Measurements from ENCODE around the gene HIBCH.
"Not testable (repeated sequence)": the region's sequence is repeated elsewhere in the genome, so short reads cannot be mapped to it uniquely, and the experiment has no call there.

HIBCH gene

GRCh38 chr2:190271783-190272456 lies 47.7 kb downstream of the HIBCH start:
- Mint-ChIP-seq H3K4me3 (no peak overlapping the region), H3K9me3 (no peaks in the 10 kb centered on the region), H3K27me3 (ENCODE audit: low read depth) (no peaks in the 10 kb centered on the region), H3K36me3 (ENCODE audit: low read depth) (peaks cover 60% of the 10 kb centered on the region), H3K27ac (no peak overlapping the region), H3K4me1 (no peaks in the 10 kb centered on the region)
- TF ChIP-seq CTCF (IDR thresholded peaks at IDR 0.05; ENCODE audit: unreplicated experiment in 3 of 3): no peak

- Mint-ChIP-seq H3K4me1 (no peaks in the 10 kb centered on the region), H3K4me3 (no peak overlapping the region), H3K9me3 (peaks cover 2% of the 10 kb centered on the region), H3K27me3 (ENCODE audit: low read depth) (no peaks in the 10 kb centered on the region), H3K36me3 (ENCODE audit: low read depth) (peaks cover 53% of the 10 kb centered on the region), H3K27ac (no peak overlapping the region)
- TF ChIP-seq CTCF (IDR thresholded peaks at IDR 0.05; ENCODE audit: unreplicated experiment in 3 of 3): no peak
Observed at GRCh38 chr2:190270298-190270697, 49.3 kb downstream of the HIBCH start.

- not testable (repeated sequence) for H3K9me3 Mint-ChIP-seq; H3K4me1 Mint-ChIP-seq; H3K27ac Mint-ChIP-seq; H3K4me3 Mint-ChIP-seq; H3K27me3 Mint-ChIP-seq (ENCODE audit: low read depth)
- peaks cover 50% of the 10 kb centered on the region for H3K36me3 Mint-ChIP-seq (ENCODE audit: low read depth)
Observed at GRCh38 chr2:190269699-190270098, 49.9 kb downstream of the HIBCH start.

GRCh38 chr2:190267302-190267701 lies 52.3 kb downstream of the HIBCH start:
- Mint-ChIP-seq H3K4me1 (no peaks in the 10 kb centered on the region), H3K9me3 (peaks cover 7% of the 10 kb centered on the region), H3K4me3 (no peak overlapping the region), H3K27ac (no peak overlapping the region), H3K36me3 (ENCODE audit: low read depth) (peaks cover 44% of the 10 kb centered on the region), H3K27me3 (ENCODE audit: low read depth) (no peaks in the 10 kb centered on the region)
- no peak for TF ChIP-seq CTCF (IDR thresholded peaks at IDR 0.05; ENCODE audit: unreplicated experiment in 3 of 3)

GRCh38 chr2:190266314-190266713 lies 53.3 kb downstream of the HIBCH start:
- Mint-ChIP-seq H3K9me3 (peaks cover 7% of the 10 kb centered on the region), H3K4me1 (no peaks in the 10 kb centered on the region), H3K36me3 (ENCODE audit: low read depth) (peaks cover 39% of the 10 kb centered on the region), H3K27me3 (ENCODE audit: low read depth) (no peaks in the 10 kb centered on the region), H3K27ac (no peak overlapping the region), H3K4me3 (no peak overlapping the region)
- no peak for TF ChIP-seq CTCF (IDR thresholded peaks at IDR 0.05; ENCODE audit: unreplicated experiment in 3 of 3)

- no peaks in the 10 kb centered on the region for H3K4me1 Mint-ChIP-seq
- H3K4me3 Mint-ChIP-seq: no peak overlapping the region
- no peak for TF ChIP-seq CTCF (IDR thresholded peaks at IDR 0.05; ENCODE audit: unreplicated experiment in 3 of 3)
- peaks cover 45% of the 10 kb centered on the region for H3K36me3 Mint-ChIP-seq (ENCODE audit: low read depth)
- H3K9me3 Mint-ChIP-seq: peaks cover 17% of the 10 kb centered on the region
- no peak overlapping the region for H3K27ac Mint-ChIP-seq
- no peaks in the 10 kb centered on the region for H3K27me3 Mint-ChIP-seq (ENCODE audit: low read depth)
Observed at GRCh38 chr2:190261851-190262250, 57.8 kb downstream of the HIBCH start.
